NT2/D1 (cell line): Measurements from ENCODE around the gene VWA8.
"Not testable (repeated sequence)": the region's sequence is repeated elsewhere in the genome, so short reads cannot be mapped to it uniquely, and the experiment has no call there.

Experiments
- DNase-seq: peaks from one replicate; pipeline ENCODE4 v3.0.0-alpha.2; 2011; ENCODE audit warnings: low read depth, low spot score
- H3K27me3 ChIP-seq: 2 replicates; pipeline ENCODE4 v1.6.0; 2011; ENCODE audit warnings: mild to moderate bottlenecking; ENCODE audit not compliant: insufficient read length, insufficient read depth
- H3K36me3 ChIP-seq: 2 replicates; pipeline ENCODE4 v1.6.1; 2011; ENCODE audit warnings: mild to moderate bottlenecking, low read length, mixed read lengths; ENCODE audit not compliant: insufficient read depth, insufficient read length
- H3K4me1 ChIP-seq: 2 replicates; pipeline ENCODE4 v1.5.1; 2011; ENCODE audit not compliant: insufficient read depth, insufficient read length
- H3K4me3 ChIP-seq: 2 replicates; pipeline ENCODE4 v1.5.1; 2011; ENCODE audit warnings: low read depth; ENCODE audit not compliant: insufficient read length
- H3K9ac ChIP-seq: 2 replicates; pipeline ENCODE4 v1.6.0; 2011; ENCODE audit warnings: low read depth; ENCODE audit not compliant: insufficient read length
- H3K9me3 ChIP-seq: 2 replicates; pipeline ENCODE4 v1.5.1; 2011; ENCODE audit warnings: mild to moderate bottlenecking, low read length; ENCODE audit not compliant: insufficient read depth
- SUZ12 ChIP-seq: IDR thresholded peaks from 2 replicates; pipeline ENCODE4 v1.6.1; 2011; ENCODE audit not compliant: insufficient read length, insufficient read depth; ENCODE audit errors: extremely low read depth
- YY1 ChIP-seq: IDR thresholded peaks from 2 replicates; pipeline ENCODE4 v1.6.1; 2011; ENCODE audit not compliant: insufficient read length, insufficient read depth
- ZNF274 ChIP-seq: IDR thresholded peaks from 2 replicates; pipeline ENCODE4 v1.6.1; 2011; ENCODE audit warnings: mild to moderate bottlenecking, low read depth, low read length

VWA8 gene

GRCh38 chr13:41816057-41816456 lies 144.9 kb downstream of the VWA8 start:
- Histone ChIP-seq H3K4me1 (no peaks in the 10 kb centered on the region), H3K9me3 (peaks cover 12% of the 10 kb centered on the region), H3K36me3 (peaks cover 17% of the 10 kb centered on the region), H3K27me3 (no peaks in the 10 kb centered on the region), H3K9ac (no peak overlapping the region), H3K4me3 (no peak overlapping the region)
- no peak for DNase-seq
- TF ChIP-seq ZNF274 (no peak), YY1 (no peak), SUZ12 (no peak)

- no peak for DNase-seq
- H3K4me3 ChIP-seq = no peak overlapping the region
- no peaks in the 10 kb centered on the region for H3K4me1 ChIP-seq
- H3K9me3 ChIP-seq = peaks cover 12% of the 10 kb centered on the region
- H3K9ac ChIP-seq = no peak overlapping the region
- no peaks in the 10 kb centered on the region for H3K27me3 ChIP-seq
- TF ChIP-seq ZNF274 = no peak
- no peak for TF ChIP-seq SUZ12
- TF ChIP-seq YY1 = no peak
- H3K36me3 ChIP-seq = peaks cover 11% of the 10 kb centered on the region
These were observed 147.5 kb downstream of the VWA8 start for GRCh38 chr13:41813426-41813825.

- Histone ChIP-seq H3K36me3 (peaks cover 8% of the 10 kb centered on the region), H3K9ac (no peak overlapping the region), H3K27me3 (no peaks in the 10 kb centered on the region), H3K9me3 (peaks cover 12% of the 10 kb centered on the region), H3K4me1 (no peaks in the 10 kb centered on the region), H3K4me3 (no peak overlapping the region)
- TF ChIP-seq ZNF274 (no peak), SUZ12 (no peak), YY1 (no peak)
- DNase-seq = no peak
These were observed 148.1 kb downstream of the VWA8 start for GRCh38 chr13:41812851-41813250.

- no peak for DNase-seq
- H3K27me3 ChIP-seq = no peaks in the 10 kb centered on the region
- TF ChIP-seq ZNF274 (no peak), YY1 (no peak), SUZ12 (no peak)
- peaks cover 12% of the 10 kb centered on the region for H3K9me3 ChIP-seq
- H3K4me1 ChIP-seq = no peaks in the 10 kb centered on the region
- H3K9ac ChIP-seq = no peak overlapping the region
- H3K36me3 ChIP-seq = peaks cover 2% of the 10 kb centered on the region
- no peak overlapping the region for H3K4me3 ChIP-seq
These were observed 148.7 kb downstream of the VWA8 start for GRCh38 chr13:41812237-41812636.

GRCh38 chr13:41811588-41812021 lies 149.3 kb downstream of the VWA8 start:
- H3K27me3 ChIP-seq = no peaks in the 10 kb centered on the region
- H3K4me3 ChIP-seq = no peak overlapping the region
- no peaks in the 10 kb centered on the region for H3K4me1 ChIP-seq
- H3K36me3 ChIP-seq = peaks cover 2% of the 10 kb centered on the region
- DNase-seq = no peak
- TF ChIP-seq ZNF274 (no peak), SUZ12 (no peak), YY1 (no peak)
- no peak overlapping the region for H3K9ac ChIP-seq
- peaks cover 12% of the 10 kb centered on the region for H3K9me3 ChIP-seq

GRCh38 chr13:41809962-41810361 lies 150.9 kb downstream of the VWA8 start:
- no peaks in the 10 kb centered on the region for H3K27me3 ChIP-seq
- H3K4me1 ChIP-seq = no peaks in the 10 kb centered on the region
- no peak for DNase-seq
- H3K4me3 ChIP-seq = no peak overlapping the region
- no peaks in the 10 kb centered on the region for H3K9me3 ChIP-seq
- peaks cover 2% of the 10 kb centered on the region for H3K36me3 ChIP-seq
- no peak overlapping the region for H3K9ac ChIP-seq
- TF ChIP-seq ZNF274 (no peak), SUZ12 (no peak), YY1 (no peak)

GRCh38 chr13:41803445-41803735 lies 157.5 kb downstream of the VWA8 start:
- H3K27me3 ChIP-seq, H3K36me3 ChIP-seq, DNase-seq, H3K4me1 ChIP-seq, H3K9ac ChIP-seq, H3K4me3 ChIP-seq: not testable (repeated sequence)
- peaks cover 26% of the 10 kb centered on the region for H3K9me3 ChIP-seq

- DNase-seq = no peak
- Histone ChIP-seq H3K9ac (no peak overlapping the region), H3K36me3 (no peaks in the 10 kb centered on the region), H3K4me3 (no peak overlapping the region), H3K9me3 (peaks cover 26% of the 10 kb centered on the region), H3K27me3 (no peaks in the 10 kb centered on the region), H3K4me1 (no peaks in the 10 kb centered on the region)
- TF ChIP-seq ZNF274 = no peak
- no peak for TF ChIP-seq SUZ12
- no peak for TF ChIP-seq YY1
These were observed 158.0 kb downstream of the VWA8 start for GRCh38 chr13:41802684-41803444.
